Measurements from ENCODE around the gene FER. TPM values are rescaled to one million over a fixed set of nuclear protein-coding genes. Genes with fewer than 3 reads are reported as not detected.
"Not testable (repeated sequence)": the region's sequence is repeated elsewhere in the genome, so short reads cannot be mapped to it uniquely, and the experiment has no call there.

The FER gene
- total RNA-seq, 1 experiment from 2014 or later = 29.3 TPM

DNA sequence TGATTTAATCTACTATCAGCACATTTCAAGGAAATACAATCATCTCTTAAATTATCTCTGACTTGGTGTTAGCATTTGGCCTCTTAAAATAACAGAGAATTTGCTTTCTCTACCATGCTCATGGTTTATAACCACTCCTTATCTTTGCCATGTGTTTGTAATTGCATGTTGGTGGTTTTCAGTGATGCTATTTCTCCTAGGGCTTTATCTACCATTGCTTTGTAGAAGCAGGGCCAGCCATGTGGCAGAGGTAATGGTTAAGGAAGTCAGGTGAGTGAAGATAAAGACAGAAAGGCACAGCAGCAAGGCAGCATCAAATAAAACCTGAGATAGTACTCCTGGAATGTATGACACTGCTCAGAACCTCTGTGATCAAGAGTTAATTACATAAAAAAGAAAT, 206.2 kb downstream of the FER start:
- no peak for DNase-seq (ENCODE audit: low spot score)

DNA sequence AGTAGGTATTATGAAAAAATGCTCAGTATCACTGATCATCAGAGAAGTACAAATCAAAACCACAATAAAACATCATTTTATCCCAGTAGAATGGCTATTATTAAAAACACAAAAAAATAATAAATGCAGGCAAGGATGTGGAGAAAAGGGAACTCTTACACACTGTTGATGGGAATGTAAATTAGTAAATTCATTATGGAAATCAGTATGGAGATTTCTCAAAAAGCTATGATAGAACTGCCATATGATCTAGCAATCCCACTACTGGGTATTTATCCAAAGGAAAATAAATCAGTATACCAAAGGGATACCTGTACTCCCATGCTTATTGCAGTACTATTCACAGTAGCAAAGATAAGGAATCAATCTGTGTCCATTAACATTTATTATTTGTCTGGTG, 209.6 kb downstream of the FER start:
- no peak for DNase-seq (ENCODE audit: low spot score)

DNA sequence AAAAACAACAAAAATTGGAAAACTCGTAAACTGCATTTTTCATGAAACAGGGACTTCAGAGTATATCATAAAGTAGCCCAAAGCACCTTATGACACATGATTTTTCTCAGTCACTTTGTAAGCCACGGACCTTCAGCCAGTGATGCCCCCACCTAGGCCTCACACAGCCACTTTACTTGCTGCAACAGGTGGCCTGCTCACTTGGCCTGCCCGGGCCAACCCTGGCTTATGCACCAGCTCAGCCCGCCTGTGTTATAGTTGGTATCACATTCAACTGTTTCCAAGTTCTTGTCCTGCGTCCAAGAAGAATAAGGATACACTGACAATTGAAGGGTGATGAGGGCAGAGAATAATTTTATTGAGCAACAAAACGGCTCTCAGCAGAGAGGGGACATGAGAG, 219.2 kb downstream of the FER start:
- no peak for DNase-seq (ENCODE audit: low spot score)

DNA sequence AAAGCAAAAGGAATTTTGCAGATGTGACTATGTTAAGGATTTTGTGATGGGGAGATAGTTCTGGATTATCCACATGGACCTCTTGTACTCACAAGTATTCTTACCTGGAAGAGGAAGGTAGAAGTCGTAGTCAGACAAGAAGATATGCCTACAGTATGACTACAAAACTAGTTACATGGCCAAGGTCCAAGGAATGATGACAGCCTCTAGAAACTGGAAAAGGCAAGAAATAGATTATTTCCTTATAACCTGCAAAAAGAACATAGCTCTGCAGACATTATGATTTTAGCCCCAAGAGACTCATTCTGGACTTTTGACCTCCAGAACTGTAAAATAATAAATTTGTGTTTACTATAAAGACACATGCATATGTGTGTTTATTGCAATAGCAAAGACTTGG, 226.9 kb downstream of the FER start:
- DNase-seq (ENCODE audit: low spot score) = no peak

DNA sequence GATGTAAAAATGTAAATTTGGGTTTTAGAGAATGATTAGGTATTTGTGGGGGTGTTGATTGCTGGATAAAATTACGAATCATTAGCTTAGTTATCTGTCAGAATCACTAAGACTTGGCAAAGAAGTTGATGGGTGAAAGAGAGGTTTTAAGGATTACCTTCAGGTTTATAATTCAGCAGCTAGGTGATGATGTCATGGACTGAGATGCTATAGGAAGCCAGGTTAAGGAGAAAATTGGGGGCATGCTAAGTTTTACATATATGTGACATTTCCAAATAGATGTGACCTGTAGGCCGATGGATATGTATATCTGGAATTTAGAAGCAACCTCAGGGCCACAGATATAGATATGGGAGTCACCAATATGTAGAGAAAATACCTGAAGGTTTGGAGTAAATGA, 228.0 kb downstream of the FER start:
- no peak for DNase-seq (ENCODE audit: low spot score)

DNA sequence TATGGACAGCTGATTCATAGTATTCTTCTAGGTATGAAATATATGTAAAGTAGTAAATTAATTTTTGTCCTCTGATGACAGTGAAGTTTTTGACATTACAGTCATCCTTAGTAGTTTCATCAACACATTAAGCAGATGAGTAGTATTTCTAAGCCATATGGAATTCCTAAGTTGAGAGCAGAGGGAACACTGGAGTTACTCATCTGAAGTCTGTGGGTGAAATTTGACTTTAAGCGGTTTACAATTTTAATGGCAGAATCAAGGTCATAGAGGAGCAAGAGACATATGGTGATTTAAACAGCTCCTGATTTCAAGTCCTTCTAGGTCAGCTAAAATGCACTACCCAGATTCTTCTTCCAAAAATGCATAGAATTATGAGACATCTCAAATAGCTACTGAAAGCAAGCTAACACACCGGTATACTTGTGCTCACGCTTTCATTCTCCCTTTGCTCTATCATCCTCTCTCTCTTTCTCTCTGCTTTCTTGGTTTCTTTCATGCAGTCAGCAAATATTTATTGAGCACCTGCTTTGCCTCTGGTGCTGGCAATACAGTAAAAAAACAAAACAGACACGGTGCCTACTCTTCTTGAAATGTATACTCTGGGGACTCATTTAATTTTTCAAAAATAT, 235.9 kb downstream of the FER start:
- no peak for DNase-seq (ENCODE audit: low spot score)

DNA sequence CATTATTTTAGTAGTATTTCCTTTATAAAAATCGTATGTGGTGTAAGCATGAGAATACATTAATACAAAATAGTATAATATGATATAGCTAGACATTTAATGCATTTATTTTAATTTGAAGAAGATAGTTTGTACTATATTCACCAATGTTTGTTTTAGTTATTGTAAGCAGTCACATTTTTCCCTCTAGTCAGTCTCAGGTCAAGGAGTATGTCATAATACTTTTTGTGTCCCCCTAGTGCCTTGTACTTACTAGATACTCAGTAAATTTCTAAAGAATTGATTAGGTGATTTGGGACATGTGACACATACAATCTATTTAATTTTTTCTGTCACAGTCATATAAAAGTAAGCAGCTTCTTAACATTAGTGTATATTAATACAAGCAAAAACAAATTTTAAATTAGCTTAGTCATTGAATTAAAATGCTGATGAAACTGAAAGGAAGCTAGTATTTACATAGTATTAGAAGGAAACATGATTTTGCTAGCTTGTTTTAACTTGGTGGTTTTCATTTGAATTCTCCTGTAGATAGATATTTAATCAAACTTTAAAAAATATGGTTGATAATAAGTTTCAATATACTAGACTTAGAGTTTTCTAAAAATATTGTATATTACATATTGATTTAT, 242.2 kb downstream of the FER start:
- DNase-seq (ENCODE audit: low spot score) = no peak

DNA sequence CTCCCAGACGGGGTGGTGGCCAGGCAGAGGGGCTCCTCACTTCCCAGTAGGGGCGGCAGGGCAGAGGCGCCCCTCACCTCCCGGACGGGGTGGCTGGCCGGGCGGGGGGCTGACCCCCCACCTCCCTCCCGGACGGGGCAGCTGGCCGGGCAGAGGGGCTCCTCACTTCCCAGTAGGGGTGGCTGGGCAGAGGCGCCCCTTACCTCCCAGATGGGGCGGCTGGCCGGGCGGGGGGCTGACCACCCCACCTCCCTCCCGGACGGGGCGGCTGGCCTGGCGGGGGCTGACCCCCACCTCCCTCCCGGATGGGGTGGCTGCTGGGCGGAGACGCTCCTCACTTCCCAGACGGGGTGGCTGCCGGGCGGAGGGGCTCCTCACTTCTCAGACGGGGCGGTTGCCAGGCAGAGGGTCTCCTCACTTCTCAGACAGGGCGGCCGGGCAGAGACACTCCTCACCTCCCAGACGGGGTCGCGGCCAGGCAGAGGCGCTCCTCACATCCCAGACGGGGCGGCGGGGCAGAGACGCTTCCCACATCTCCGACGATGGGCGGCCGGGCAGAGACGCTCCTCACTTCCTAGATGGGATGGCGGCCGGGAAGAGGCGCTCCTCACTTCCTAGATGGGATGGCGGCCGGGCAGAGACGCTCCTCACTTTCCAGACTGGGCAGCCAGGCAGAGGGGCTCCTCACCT, 244.8 kb downstream of the FER start:
- not testable (repeated sequence) for DNase-seq (ENCODE audit: low spot score)

DNA sequence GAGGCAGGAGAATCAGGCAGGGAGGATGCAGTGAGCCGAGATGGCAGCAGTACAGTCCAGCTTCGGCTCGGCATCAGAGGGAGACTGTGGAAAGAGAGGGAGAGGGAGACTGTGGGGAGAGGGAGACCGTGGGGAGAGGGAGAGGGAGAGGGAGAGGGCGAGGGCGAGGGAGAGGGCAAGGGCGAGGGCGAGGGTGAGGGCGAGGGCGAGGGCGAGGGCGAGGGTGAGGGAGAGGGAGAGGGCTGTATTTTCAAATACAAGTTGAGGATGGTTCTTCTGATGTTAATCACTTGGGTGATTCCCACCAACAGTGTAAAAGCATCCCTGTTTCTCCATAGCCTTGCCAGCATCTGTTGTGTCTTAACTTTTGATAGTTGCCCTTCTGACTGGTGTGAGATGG, 245.7 kb downstream of the FER start:
- DNase-seq (ENCODE audit: low spot score) = not testable (repeated sequence)

DNA sequence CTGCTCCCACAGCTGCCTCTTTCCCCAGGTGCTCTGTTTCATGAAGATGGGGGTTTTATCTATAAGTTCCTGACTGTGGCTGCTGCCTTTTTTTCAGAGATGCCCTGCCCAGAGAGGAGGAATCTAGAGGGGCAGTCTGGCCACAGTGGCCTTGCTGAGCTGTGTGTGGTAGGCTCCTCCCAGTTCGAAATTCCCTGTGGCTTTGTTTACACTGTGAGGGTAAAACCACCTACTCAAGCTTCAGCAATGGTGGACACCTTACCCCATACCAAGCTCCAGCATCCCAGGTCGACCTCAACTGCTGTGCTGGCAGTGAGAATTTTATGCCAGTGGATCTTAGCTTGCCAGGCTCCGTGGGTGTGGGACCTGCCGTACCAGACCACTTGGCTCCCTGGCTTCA, 250.0 kb downstream of the FER start:
- DNase-seq (ENCODE audit: low spot score) = peak; percentile 13

DNA sequence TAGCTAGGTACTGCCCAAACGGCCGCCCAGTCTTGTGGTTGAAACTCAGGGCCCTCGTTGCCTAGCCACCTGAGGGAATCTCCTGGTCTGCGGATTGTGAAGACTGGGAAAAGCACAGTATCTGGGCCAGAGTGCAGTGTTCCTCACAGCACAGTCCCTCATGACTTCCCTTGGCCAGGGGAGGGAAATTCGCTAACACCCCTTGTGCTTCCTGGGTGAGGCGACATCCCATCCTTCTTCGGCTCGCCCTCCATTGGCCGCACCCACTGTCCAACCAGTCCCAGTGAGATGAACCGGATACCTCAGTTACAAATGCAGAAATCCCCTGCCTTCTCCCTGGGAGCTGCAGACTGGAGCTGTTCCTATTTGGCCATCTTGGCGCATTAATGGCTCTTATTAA, 250.5 kb downstream of the FER start:
- DNase-seq (ENCODE audit: low spot score) = no peak

DNA sequence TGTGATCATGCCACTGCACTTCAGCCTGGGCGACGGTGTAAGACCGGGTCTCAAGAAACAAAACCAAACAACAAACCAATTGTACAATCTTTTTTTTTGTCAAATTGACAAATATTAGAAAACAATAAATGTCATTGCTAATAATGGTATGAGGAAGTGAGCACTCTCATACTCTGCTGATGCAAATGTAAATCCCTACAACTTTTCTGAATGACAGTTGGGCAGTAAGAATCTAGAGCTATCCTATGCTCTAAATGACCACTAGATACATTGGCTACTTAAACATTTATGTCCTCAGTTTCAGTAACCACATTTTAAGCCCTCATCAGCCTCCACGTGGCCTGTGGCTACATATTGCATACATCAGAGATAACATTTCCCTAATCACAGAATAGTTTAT, 256.2 kb downstream of the FER start:
- DNase-seq (ENCODE audit: low spot score) = no peak

DNA sequence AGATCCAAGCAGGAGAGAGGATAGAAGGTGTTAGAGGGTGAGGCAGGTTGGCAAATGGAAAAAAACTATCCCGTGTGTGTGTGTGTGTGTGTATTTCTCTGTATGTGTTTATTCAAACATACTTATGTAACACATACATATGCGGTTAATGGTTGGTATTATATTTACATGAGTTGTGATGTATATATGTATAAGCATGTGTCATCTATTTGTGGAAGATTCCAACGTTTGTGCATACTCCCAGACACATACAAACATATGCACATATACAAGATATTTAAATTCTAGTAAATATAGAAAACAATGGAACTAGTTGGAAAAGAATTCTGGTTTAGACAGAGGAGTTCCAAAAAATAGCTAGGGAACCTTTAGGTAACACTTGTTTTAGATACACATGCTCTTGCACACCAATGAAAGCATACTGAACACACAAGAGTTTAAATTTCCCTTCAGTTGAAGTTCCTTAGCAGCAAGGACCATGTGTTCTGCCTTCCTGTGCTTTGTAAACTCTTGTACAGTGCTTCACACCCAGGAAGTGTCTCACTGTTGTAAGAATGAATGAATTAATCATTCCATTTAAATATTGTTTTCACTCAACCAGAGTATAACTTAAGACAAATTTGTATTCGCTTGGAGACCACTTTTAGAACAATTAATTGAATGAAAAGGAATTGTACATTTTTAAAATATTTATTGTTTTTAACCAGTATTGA, 257.8 kb downstream of the FER start:
- DNase-seq (ENCODE audit: low spot score) = no peak

DNA sequence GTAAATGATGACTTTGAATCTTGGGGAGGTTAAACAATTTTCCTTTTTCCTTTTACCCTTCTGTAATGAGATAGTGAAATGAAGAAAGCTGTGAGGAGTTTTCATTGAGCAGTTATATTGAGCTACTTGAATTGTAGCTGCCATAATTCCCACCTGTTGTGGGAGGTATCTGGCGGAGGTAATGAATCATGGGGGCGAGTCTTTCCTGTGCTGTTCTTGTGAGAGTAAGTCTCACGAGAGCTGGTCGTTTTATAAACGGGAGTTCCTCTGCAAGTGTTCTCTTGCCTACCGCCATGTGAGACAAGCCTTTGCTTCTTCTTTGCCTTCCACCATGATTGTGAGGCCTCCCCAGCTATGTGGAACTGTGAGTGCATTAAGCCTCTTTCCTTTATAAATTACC, 258.4 kb downstream of the FER start:
- no peak for DNase-seq (ENCODE audit: low spot score)

DNA sequence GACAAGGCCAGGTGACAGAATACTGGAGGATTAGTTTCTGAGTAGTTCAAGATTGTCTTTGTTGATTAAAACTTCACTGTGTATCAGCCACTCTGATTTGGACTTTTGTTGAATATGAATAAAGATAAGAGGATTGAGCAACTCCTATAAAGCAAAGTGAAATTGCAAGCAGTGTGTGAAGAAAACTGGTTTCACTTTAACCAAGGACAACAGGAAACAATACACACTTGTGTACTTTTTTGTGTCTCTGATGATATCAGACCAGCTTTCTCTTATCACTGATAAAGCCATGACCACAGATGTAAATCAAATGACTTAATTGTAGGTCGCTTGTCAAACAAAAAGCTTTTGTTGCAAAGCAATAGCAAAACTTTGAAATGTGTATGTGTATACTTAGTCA, 268.6 kb downstream of the FER start:
- DNase-seq (ENCODE audit: low spot score) = peak; percentile 14

DNA sequence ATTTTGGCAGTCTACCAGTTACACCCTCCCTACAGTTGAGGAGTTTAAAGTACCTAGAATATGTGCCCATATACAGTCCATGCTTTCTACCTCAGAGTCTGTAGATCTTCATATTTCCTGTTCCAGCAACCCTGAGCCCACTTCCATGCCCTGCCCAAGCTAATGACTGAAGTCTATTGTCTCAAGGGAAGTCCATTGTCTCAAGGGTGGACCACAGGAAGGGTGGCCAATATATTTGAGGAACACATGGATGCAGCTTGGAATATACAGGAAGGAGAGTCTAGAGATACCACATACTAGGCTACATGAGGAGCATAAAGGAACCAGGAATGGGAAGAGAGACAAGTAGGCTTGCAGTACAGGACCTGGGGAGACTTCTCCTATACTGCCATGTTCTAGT, 274.4 kb downstream of the FER start:
- DNase-seq (ENCODE audit: low spot score) = no peak

DNA sequence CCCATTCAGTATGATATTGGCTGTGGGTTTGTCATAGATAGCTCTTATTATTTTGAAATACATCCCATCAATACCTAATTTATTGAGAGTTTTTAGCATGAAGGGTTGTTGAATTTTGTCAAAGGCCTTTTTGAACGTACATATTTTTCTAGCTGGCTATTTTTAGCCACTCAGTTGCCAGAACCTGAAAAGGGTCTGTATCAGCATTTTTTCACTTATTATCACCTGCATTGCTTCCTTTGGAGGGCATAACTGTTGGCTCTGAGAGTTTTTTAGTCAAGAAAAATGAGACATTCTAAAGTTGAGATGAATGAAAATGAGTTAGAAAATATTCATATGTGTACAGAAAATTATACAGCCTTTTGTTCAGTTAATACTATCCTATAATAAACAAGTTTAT, 278.0 kb downstream of the FER start:
- not testable (repeated sequence) for DNase-seq (ENCODE audit: low spot score)

DNA sequence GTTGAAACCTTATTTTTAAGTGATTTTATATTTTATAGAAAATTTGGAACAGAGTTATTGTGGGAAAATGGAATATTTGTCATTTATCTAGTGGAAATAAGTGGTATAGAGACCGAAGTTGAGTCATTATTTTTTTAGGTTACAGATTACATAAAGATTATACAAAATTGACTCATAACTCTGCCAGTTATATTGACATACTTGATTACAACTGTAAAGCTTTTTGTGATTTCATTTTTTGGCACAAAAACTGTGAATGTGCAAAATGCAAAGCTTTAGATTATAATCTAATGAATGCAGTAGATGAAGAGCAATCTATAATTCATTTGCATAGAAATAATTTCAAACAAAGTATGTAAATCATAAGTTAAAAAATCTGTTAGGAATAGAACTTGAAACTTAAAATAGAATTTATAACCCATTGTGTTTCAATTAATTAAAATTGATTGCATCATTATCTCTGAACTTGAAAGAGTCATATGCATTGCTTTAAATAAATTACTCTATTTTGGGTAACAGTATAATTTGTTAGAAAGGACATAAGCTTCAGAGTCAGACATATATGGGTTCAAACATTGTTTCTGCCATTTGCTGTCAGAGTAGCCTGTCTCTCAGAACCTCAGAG, 280.4 kb downstream of the FER start:
- no peak for DNase-seq (ENCODE audit: low spot score)

DNA sequence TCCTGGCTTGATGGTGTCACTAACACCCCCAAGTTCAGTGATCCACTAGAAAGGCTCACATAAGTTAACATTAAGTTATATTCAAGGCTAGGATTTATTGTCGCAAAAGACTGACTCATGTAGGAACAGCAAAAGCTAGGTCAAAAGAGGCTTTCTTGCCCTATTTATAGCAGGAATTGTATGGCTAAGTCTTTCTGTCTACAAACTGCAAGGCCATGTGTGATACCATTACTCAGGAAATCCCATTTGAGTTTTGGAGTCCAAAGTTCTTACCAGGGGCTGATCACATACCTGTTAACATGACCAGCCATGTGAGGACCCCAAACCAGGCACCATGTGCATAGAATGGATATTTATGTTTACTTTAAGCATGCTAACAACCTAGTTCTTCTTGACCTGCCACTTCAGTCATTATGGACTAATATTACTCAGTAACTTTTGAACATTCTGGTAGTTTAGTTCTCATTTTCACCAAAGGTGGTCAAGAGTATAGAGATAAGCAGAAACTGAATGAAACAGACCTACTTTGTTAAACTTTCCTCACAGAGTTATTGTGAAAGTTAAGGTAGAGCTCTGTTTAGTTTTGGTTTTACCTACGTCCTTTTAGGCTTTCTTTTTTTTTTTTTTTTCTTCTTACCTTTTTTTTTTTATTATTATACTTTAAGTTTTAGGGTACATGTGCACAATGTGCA, 281.1 kb downstream of the FER start:
- DNase-seq (ENCODE audit: low spot score) = no peak

DNA sequence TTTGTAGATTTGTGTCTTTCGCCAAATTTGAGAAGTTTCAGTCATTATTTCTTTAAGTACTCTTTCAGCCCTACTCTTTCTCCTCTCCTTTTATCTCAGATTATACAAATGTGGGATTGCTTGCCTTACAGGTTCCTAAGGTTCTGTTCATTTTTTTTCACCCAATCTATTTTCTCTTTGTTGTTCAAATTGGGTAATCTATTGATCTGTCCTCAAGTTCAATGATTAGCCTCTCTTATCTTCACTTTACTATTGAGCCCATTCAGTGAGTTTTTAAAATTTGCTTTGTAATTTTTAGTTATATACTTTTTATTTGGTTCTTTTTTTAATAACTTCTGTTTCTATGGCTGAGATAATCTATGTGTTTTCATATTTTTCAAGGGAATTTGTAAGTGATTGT, 282.1 kb downstream of the FER start:
- no peak for DNase-seq (ENCODE audit: low spot score)

DNA sequence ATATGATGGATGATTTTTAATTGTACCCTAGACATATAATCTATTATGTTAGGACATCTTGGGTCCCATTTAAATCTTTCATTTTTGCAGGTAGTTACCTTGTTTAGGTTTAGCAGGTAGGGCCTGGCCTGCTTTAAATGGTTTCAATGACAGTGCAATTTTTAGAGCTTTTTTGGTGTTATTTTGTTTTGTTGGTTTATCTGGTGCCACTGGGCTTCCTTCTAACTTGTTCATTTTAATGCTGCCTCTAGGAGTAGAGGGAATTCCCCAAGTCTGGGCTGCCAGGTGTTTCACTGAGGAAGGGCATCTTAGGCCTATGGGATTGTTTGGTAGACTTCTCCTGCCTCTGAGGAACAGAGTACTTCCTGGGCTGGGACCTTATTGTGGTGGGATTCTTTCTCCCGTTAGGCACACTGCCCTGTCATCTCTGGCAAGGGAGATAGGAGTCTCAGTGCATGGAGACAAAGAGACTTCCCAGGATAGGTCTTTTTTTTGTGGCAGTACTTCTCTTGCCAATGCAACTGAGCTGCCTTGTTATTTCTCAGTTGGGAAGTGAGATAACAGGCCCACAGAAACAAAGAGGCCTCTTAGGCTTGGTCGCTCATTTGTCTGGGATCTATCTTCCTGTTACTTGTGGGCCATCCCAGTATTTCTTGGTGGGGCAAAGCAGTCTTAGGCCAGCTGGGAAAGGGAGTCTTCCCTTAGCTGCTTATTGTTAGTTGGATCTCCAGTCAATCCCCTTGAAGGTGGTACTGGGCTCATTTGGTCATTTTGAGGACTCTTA, 282.9 kb downstream of the FER start:
- no peak for DNase-seq (ENCODE audit: low spot score)

Data from H4 (cell line).